PC-3 (cell line): ENCODE results near the gene DST. TPM values are rescaled to one million over a fixed set of nuclear protein-coding genes. Genes with fewer than 3 reads are reported as not detected.

Experiments
- ATAC-seq: fragments of 200-7000 bp; cut with Tn5 transposase; 2 replicates; pipeline ENCODE4 v1.9.1; 2020; ENCODE audit warnings: mild to moderate bottlenecking, moderate library complexity
- BruUV-seq: library from RNA; stranded (reverse); fragments of 400-500 nt; replicated peaks from 2 replicates; lab custom pipeline; 2021; lab: Mats Ljungman, UMichigan
- CTCF ChIA-PET: fragments of 300-600 bp; sonication (Branson Sonifier 250); formaldehyde crosslinking; loops from one replicate; lab custom pipeline; 2022; ENCODE audit warnings: antibody characterized with exemption; lab: Charles Lee
- POLR2A ChIA-PET: fragments of 300-600 bp; sonication (Branson Sonifier 250); formaldehyde crosslinking; loops from one replicate; lab custom pipeline; 2022; ENCODE audit warnings: antibody characterized with exemption; ENCODE audit not compliant: unreplicated experiment; lab: Charles Lee
- DNase-seq: peaks from one replicate; pipeline ENCODE4 v3.0.0-alpha.2; 2015
- H2AFZ ChIP-seq: fragments of 300-600 bp; sonication (generic); 2 replicates; pipeline ENCODE4 v1.6.0; 2016; ENCODE audit warnings: antibody characterized with exemption, low read length
- H3F3A ChIP-seq: fragments of 300-600 bp; sonication (generic); one replicate; pipeline ENCODE4 v1.6.0; 2017; ENCODE audit warnings: antibody characterized with exemption, low read length, control low read depth, mild to moderate bottlenecking; ENCODE audit not compliant: unreplicated experiment
- H3K27ac ChIP-seq: fragments of 300-600 bp; sonication (generic); 2 replicates; pipeline ENCODE4 v1.5.1; 2016; ENCODE audit warnings: mild to moderate bottlenecking, low read length
- H3K27me3 ChIP-seq: fragments of 300-600 bp; sonication (generic); 2 replicates; pipeline ENCODE4 v1.6.1; 2016; ENCODE audit warnings: low read length, mixed read lengths
- H3K36me3 ChIP-seq: fragments of 300-600 bp; sonication (generic); 2 replicates; pipeline ENCODE4 v1.6.1; 2016; ENCODE audit warnings: low read depth, mixed run types, low read length, mixed read lengths
- H3K4me1 ChIP-seq: fragments of 300-600 bp; sonication (generic); 2 replicates; pipeline ENCODE4 v1.5.1; 2016; ENCODE audit warnings: low read length; ENCODE audit not compliant: insufficient read depth
- H3K4me2 ChIP-seq: fragments of 300-600 bp; sonication (generic); 2 replicates; pipeline ENCODE4 v1.6.0; 2016; ENCODE audit warnings: low read length
- H3K4me3 ChIP-seq: fragments of 300-600 bp; sonication (generic); 2 replicates; pipeline ENCODE4 v1.5.1; 2016; ENCODE audit warnings: mild to moderate bottlenecking, low read length, mixed read lengths
- H3K79me2 ChIP-seq: fragments of 300-600 bp; sonication (generic); 2 replicates; pipeline ENCODE4 v1.6.1; 2017; ENCODE audit warnings: low read length, mixed read lengths
- H3K9ac ChIP-seq: fragments of 300-600 bp; sonication (generic); 2 replicates; pipeline ENCODE4 v1.6.0; 2016; ENCODE audit warnings: mild to moderate bottlenecking, low read length
- H3K9me2 ChIP-seq: fragments of 300-600 bp; sonication (generic); replicated peaks from 2 replicates; pipeline ENCODE4 v1.6.1; 2016; ENCODE audit warnings: mixed run types, low read length, mixed read lengths
- H3K9me3 ChIP-seq: fragments of 300-600 bp; sonication (generic); 2 replicates; pipeline ENCODE4 v1.6.1; 2016; ENCODE audit warnings: low read length, mixed read lengths
- H4K20me1 ChIP-seq: fragments of 300-600 bp; sonication (generic); 2 replicates; pipeline ENCODE4 v1.6.1; 2016; ENCODE audit warnings: low read length, mixed read lengths
- EZH2 ChIP-seq: fragments of 300-600 bp; sonication (generic); IDR thresholded peaks from one replicate; pipeline ENCODE4 v1.6.1; 2017; ENCODE audit warnings: antibody characterized with exemption, mild to moderate bottlenecking, low read length; ENCODE audit not compliant: unreplicated experiment
- EZH2phosphoT487 ChIP-seq: fragments of 300-600 bp; sonication (generic); IDR thresholded peaks from 2 replicates; pipeline ENCODE4 v1.6.1; 2018; ENCODE audit warnings: mild to moderate bottlenecking, antibody characterized with exemption, low read length, borderline replicate concordance
- intact Hi-C: fragments of 100-400 bp; cut with micrococcal nuclease; formaldehyde crosslinking; loops from 2 replicates; pipeline ENCODE4 v1.9.0; 2023
- total RNA-seq: library from RNA; depleted of rRNA; stranded (reverse); fragments of >200 nt; gene quantifications from 2 replicates; pipeline ENCODE4 v1.2.3, GENCODE V29; 2014
- TF ChIP-seq, protein P1 (sequence below): fragments of 300-600 bp; sonication (generic); conservative IDR thresholded peaks from 2 replicates; pipeline ENCODE4 v1.5.1; 2017; ENCODE audit warnings: antibody characterized with exemption, low read depth, mild to moderate bottlenecking, low read length

DST gene
- total RNA-seq, 1 experiment from 2014 or later: 81.5 TPM

DNA sequence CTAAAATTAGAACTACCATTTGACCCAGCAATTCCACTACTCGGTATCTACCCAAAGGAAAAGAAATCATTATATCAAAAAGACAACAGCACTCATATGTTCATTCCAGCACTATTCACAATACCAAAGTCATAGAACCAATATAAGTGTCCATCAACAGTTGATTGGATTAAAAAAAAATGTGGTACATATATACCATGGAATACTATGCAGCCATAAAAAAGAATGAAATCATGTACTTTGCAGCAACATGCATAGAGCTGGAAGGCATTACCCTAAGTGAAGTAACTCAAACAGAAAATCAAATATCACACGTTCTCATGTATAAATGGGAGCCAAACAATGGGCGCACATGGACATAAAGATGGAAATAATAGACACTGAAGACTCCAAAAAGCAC, 163.3 kb downstream of the DST start:
- Histone ChIP-seq H3K36me3 (peaks cover 31% of the 10 kb centered on the region), H3K4me3 (no peak overlapping the region), H2AFZ (no peak overlapping the region), H3K4me1 (peaks cover 14% of the 10 kb centered on the region), H3K9me3 (no peaks in the 10 kb centered on the region), H3K4me2 (no peak overlapping the region), H3K9ac (no peak overlapping the region), H3K27me3 (no peaks in the 10 kb centered on the region), H3K9me2 (no peaks in the 10 kb centered on the region), H3K79me2 (no peaks in the 10 kb centered on the region), H3F3A (peaks cover 2% of the 10 kb centered on the region), H4K20me1 (no peaks in the 10 kb centered on the region), H3K27ac (no peak overlapping the region)
- DNase-seq (no peak), ATAC-seq (no peak)
- ChIA-PET POLR2A (no interaction called here), CTCF (no interaction called here)
- TF ChIP-seq EZH2phosphoT487 (no peak), EZH2 (no peak)
- TF ChIP-seq, protein P1, sequence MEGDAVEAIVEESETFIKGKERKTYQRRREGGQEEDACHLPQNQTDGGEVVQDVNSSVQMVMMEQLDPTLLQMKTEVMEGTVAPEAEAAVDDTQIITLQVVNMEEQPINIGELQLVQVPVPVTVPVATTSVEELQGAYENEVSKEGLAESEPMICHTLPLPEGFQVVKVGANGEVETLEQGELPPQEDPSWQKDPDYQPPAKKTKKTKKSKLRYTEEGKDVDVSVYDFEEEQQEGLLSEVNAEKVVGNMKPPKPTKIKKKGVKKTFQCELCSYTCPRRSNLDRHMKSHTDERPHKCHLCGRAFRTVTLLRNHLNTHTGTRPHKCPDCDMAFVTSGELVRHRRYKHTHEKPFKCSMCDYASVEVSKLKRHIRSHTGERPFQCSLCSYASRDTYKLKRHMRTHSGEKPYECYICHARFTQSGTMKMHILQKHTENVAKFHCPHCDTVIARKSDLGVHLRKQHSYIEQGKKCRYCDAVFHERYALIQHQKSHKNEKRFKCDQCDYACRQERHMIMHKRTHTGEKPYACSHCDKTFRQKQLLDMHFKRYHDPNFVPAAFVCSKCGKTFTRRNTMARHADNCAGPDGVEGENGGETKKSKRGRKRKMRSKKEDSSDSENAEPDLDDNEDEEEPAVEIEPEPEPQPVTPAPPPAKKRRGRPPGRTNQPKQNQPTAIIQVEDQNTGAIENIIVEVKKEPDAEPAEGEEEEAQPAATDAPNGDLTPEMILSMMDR: no peak
- BruUV-seq: no TSS peak
- intact Hi-C loops: no loop called here

DNA sequence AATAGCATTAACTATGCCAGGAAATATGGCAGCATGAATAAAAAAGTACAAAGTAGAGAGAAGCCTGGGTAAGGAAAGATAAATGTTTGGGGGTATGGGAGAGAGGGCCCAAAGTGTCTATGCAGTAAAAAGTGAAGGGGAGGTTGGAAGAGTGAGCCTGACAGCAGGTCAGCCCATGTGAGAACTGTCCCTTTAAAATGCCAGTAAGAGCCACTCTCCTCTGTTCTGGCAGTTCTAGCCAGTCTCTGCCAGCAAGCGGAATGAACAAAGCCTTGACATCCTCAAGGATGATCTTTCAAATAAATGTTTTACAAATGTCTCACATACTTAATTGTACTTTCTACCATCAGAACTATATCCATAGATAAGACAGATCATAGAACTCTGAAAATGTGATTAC, 164.5 kb downstream of the DST start:
- POLR2A ChIA-PET: no interaction called here
- Histone ChIP-seq H3K4me3 (no peak overlapping the region), H3K9ac (no peak overlapping the region), H2AFZ (no peak overlapping the region), H3K4me1 (peaks cover 4% of the 10 kb centered on the region), H3F3A (no peaks in the 10 kb centered on the region), H3K79me2 (no peaks in the 10 kb centered on the region), H4K20me1 (no peaks in the 10 kb centered on the region), H3K27me3 (no peaks in the 10 kb centered on the region), H3K36me3 (peaks cover 37% of the 10 kb centered on the region), H3K9me2 (no peaks in the 10 kb centered on the region), H3K9me3 (no peaks in the 10 kb centered on the region), H3K27ac (no peak overlapping the region), H3K4me2 (no peak overlapping the region)
- BruUV-seq: no TSS peak
- CTCF ChIA-PET: no interaction called here
- no peak for ATAC-seq
- DNase-seq: no peak
- no peak for TF ChIP-seq EZH2
- TF ChIP-seq, protein P1: no peak
- TF ChIP-seq EZH2phosphoT487: no peak
- intact Hi-C loops: no loop called here

DNA sequence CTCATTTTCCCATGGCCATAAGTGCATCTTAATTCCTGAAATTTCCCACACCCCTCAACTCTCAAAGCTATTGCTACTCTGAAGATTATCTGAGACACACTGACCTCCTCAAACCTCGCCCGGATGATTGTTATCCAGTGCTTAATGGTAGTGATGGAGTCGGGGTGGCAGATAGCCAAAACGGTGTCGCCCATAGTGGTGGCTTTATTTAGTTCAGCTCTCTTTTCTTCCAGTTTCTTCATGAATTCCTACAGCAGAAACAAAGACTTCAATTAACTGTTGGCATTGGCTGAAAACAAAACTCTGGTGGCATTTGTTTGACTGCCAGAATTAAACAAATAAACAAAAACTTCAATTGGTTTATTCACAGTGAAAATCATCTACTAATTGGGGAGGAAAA, 165.4 kb downstream of the DST start:
- CTCF ChIA-PET: interaction anchor here (0.6 kb wide), 1 partner anchor 8 kb away, joined by 3 read pairs; no protein-coding TSS in a partner anchor

More for the DNA sequence above, 165.4 kb downstream of the DST start:
- H3K9me2 ChIP-seq: no peaks in the 10 kb centered on the region
- H3K4me1 ChIP-seq: no peaks in the 10 kb centered on the region
- peaks cover 36% of the 10 kb centered on the region for H3K36me3 ChIP-seq
- intact Hi-C loops: no loop called here
- DNase-seq (no peak), ATAC-seq (no peak)
- no peaks in the 10 kb centered on the region for H4K20me1 ChIP-seq
- no peak overlapping the region for H3K9ac ChIP-seq
- POLR2A ChIA-PET: no interaction called here
- H3K4me2 ChIP-seq: no peak overlapping the region
- no peaks in the 10 kb centered on the region for H3K27me3 ChIP-seq
- H3K79me2 ChIP-seq: no peaks in the 10 kb centered on the region
- H3F3A ChIP-seq: no peaks in the 10 kb centered on the region
- BruUV-seq: no TSS peak
- H3K4me3 ChIP-seq: no peak overlapping the region
- no peak for TF ChIP-seq EZH2
- TF ChIP-seq, protein P1: no peak
- TF ChIP-seq EZH2phosphoT487: no peak
- no peak overlapping the region for H2AFZ ChIP-seq
- no peaks in the 10 kb centered on the region for H3K9me3 ChIP-seq
- no peak overlapping the region for H3K27ac ChIP-seq
